CD14-positive monocyte (primary cell): ENCODE data around the gene CISH. TPM values are rescaled to one million over a fixed set of nuclear protein-coding genes. Genes with fewer than 3 reads are reported as not detected.

Experiments used
- DNase-seq, 3 donors: peaks; one replicate each; pipeline ENCODE4 v3.0.0-alpha.2; 2011 to 2022
- H2AFZ ChIP-seq: 2 replicates; pipeline ENCODE4 v1.6.0; 2012; ENCODE audit warnings: mild to moderate bottlenecking, low read depth, low read length, inconsistent platforms; ENCODE audit not compliant: insufficient read depth, poor library complexity, severe bottlenecking
- H3K27ac ChIP-seq, 2 donors: 1 replicate in 1 of 2; 2 replicates in 1 of 2; pipeline ENCODE4 v1.5.1; 2012 to 2013; ENCODE audit warnings: low read length in 2 of 2, control low read depth in 1 of 2, inconsistent platforms in 1 of 2, low read depth in 1 of 2, mild to moderate bottlenecking in 1 of 2
- H3K27me3 ChIP-seq, 2 donors: one replicate each; pipeline versions ENCODE4 v1.6.0 to v1.6.1; 2011 to 2013; ENCODE audit warnings: low read length in 2 of 2; ENCODE audit not compliant: control insufficient read depth in 2 of 2, insufficient read depth in 2 of 2
- H3K36me3 ChIP-seq, 2 donors: replicated peaks in 1 of 2; 1 replicate in 1 of 2; 2 replicates in 1 of 2; pipeline versions ENCODE4 v1.5.1 to v1.6.1; 2012 to 2013; ENCODE audit warnings: low read length in 2 of 2, control low read depth in 1 of 2, inconsistent platforms in 1 of 2, mild to moderate bottlenecking in 1 of 2; ENCODE audit not compliant: insufficient read depth in 2 of 2, control insufficient read depth in 1 of 2
- H3K4me1 ChIP-seq, 2 donors: 1 replicate in 1 of 2; 2 replicates in 1 of 2; pipeline versions ENCODE4 v1.5.1 to v1.6.1; 2012 to 2013; ENCODE audit warnings: low read length in 2 of 2, control low read depth in 1 of 2, inconsistent platforms in 1 of 2, mild to moderate bottlenecking in 1 of 2, moderate library complexity in 1 of 2; ENCODE audit not compliant: insufficient read depth in 2 of 2, control insufficient read depth in 1 of 2
- H3K4me2 ChIP-seq: replicated peaks from 2 replicates; pipeline ENCODE3; 2012; ENCODE audit warnings: low read length, moderate library complexity, mild to moderate bottlenecking; ENCODE audit not compliant: poor library complexity, severe bottlenecking; ENCODE audit errors: extremely low read depth
- H3K4me3 ChIP-seq, 3 experiments: fragments of 200-600 bp in 1 of 3; sonication (generic) in 1 of 3; replicated peaks in 1 of 3; 1 replicate in 2 of 3; 2 replicates in 1 of 3; pipeline ENCODE4 v1.5.1; 2011 to 2013; ENCODE audit warnings: low read length in 3 of 3, mild to moderate bottlenecking in 3 of 3, control low read depth in 2 of 3, low read depth in 2 of 3, inconsistent platforms in 1 of 3, moderate library complexity in 1 of 3
- H3K79me2 ChIP-seq: 2 replicates; pipeline ENCODE4 v1.6.0; 2012; ENCODE audit warnings: mild to moderate bottlenecking, control low read depth, inconsistent platforms, low read length, moderate library complexity; ENCODE audit not compliant: insufficient read depth
- H3K9ac ChIP-seq: 2 replicates; pipeline ENCODE4 v1.6.0; 2017; ENCODE audit warnings: low read length, mild to moderate bottlenecking; ENCODE audit not compliant: insufficient read depth, poor library complexity, severe bottlenecking
- H3K9me3 ChIP-seq, 2 donors: replicated peaks in 1 of 2; 1 replicate in 1 of 2; 2 replicates in 1 of 2; pipeline versions ENCODE4 v1.5.1 to v1.6.1; 2012 to 2013; ENCODE audit warnings: low read length in 2 of 2, control low read depth in 1 of 2; ENCODE audit not compliant: control insufficient read depth in 1 of 2, insufficient read depth in 1 of 2
- H4K20me1 ChIP-seq: 2 replicates; pipeline ENCODE4 v1.6.0; 2012; ENCODE audit warnings: mild to moderate bottlenecking, low read length, control low read depth, moderate library complexity; ENCODE audit not compliant: insufficient read depth
- H3K27ac Mint-ChIP-seq, 7 donors: one replicate each; pipeline ENCODE4 v1.8.0; 2020; ENCODE audit warnings: mild to moderate bottlenecking in 7 of 7, mixed read lengths in 7 of 7, moderate library complexity in 6 of 7, inconsistent platforms in 2 of 7
- H3K27me3 Mint-ChIP-seq, 3 donors: one replicate each; pipeline ENCODE4 v1.8.0; 2021 to 2022; ENCODE audit warnings: low read depth in 3 of 3, mild to moderate bottlenecking in 3 of 3, mixed read lengths in 3 of 3, moderate library complexity in 3 of 3, inconsistent platforms in 1 of 3
- H3K36me3 Mint-ChIP-seq, 2 donors: one replicate each; pipeline ENCODE4 v1.8.0; 2020; ENCODE audit warnings: mixed read lengths in 2 of 2, inconsistent platforms in 1 of 2, mild to moderate bottlenecking in 1 of 2
- H3K4me1 Mint-ChIP-seq: one replicate; pipeline ENCODE4 v1.8.0; 2020; ENCODE audit warnings: mild to moderate bottlenecking, mixed read lengths
- H3K4me3 Mint-ChIP-seq, 2 donors: one replicate each; pipeline ENCODE4 v1.8.0; 2020; ENCODE audit warnings: mild to moderate bottlenecking in 2 of 2, mixed read lengths in 2 of 2, moderate library complexity in 1 of 2
- H3K9me3 Mint-ChIP-seq, 7 donors: one replicate each; pipeline ENCODE4 v1.8.0; 2020 to 2022; ENCODE audit warnings: mixed read lengths in 7 of 7, mild to moderate bottlenecking in 6 of 7, moderate library complexity in 6 of 7, inconsistent platforms in 2 of 7
- CTCF ChIP-seq: fragments of 200-600 bp; IDR thresholded peaks from one replicate; pipeline ENCODE4 v1.8.0; 2022; ENCODE audit warnings: antibody characterized with exemption, mild to moderate bottlenecking
- WGBS: methylation state at CpG from one replicate; pipeline ENCODE4 v1.1.5; 2013; ENCODE audit warnings: missing lambda C conversion rate; ENCODE audit not compliant: insufficient coverage; 5-methylcytosine and 5-hydroxymethylcytosine counted together
- intact Hi-C, 2 donors: fragments of 100-400 bp; cut with micrococcal nuclease; formaldehyde crosslinking; loops; one replicate each; pipeline versions ENCODE4 v1.15.0 to v1.15.1; 2023
- polyA plus RNA-seq, 3 donors: library from polyadenylated mRNA; depleted of rRNA in 1 of 3; unstranded in 2 of 3; stranded (reverse) in 1 of 3; fragments of 300-500 nt in 2 of 3; fragments of >200 nt in 1 of 3; fragmentation: Illumina TruSeq in 2 of 3; gene quantifications; 1 replicate in 2 of 3; 2 replicates in 1 of 3; pipeline ENCODE4 v1.2.3, GENCODE V29; 2012 to 2021

Gene CISH
- polyA plus RNA-seq, 3 donors = 2.9 to 20.1 (median 6.2) TPM

DNA sequence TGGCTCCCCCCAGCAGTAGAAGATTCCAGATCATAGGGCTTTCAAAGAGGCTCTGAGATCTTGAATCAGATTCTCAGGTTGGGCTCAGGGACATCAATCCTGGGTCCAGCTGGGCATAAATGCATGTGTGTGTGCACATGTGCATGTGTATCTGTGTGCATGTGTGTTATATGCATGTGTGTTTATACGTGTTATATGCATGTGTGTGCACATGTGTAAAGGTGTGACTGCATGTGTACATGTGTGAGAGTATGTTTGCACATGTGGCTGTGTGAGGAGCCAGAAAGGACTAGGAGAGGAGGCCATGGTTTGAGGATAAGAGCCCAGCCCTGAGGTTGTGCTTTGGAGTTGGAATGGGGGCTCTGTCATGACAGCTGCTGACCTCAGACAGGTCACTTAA lies 3.6 kb upstream of the CISH start:
- peaks cover 72 to 83% of the 10 kb centered on the region in 2 donors for H3K4me1 ChIP-seq
- H3K4me1 Mint-ChIP-seq = peaks cover 66% of the 10 kb centered on the region
- peaks cover 0 to 1% (median 0%) of the 10 kb centered on the region in 3 donors for H3K27me3 Mint-ChIP-seq
- peaks cover 52% of the 10 kb centered on the region for H3K79me2 ChIP-seq
- no peak overlapping the region for H3K4me3 Mint-ChIP-seq
- H3K36me3 Mint-ChIP-seq = peaks cover 9 to 15% of the 10 kb centered on the region in 2 donors
- H3K27ac Mint-ChIP-seq = no peak overlapping the region
- H3K9me3 ChIP-seq = no peaks in the 10 kb centered on the region
- intact Hi-C loops = loop anchor here in 1 of 2 donors (5.0 kb wide), 1 partner anchor 258 kb away; the partner anchor contains the start of gene TMEM115
- H3K4me3 ChIP-seq = no peak overlapping the region
- H3K27me3 ChIP-seq = no peaks in the 10 kb centered on the region
- H3K36me3 ChIP-seq = peaks cover 0 to 5% of the 10 kb centered on the region in 2 donors
- DNase-seq = no peak
- 88% methylated on average over 1 of the region's 1 CpG for WGBS
- H4K20me1 ChIP-seq = peaks cover 9% of the 10 kb centered on the region
- H3K9me3 Mint-ChIP-seq = no peaks in the 10 kb centered on the region
- TF ChIP-seq CTCF = no peak
- no peak overlapping the region for H3K9ac ChIP-seq
- H3K27ac ChIP-seq = no peak overlapping the region
- H3K4me2 ChIP-seq = no peak overlapping the region
- no peak overlapping the region for H2AFZ ChIP-seq

DNA sequence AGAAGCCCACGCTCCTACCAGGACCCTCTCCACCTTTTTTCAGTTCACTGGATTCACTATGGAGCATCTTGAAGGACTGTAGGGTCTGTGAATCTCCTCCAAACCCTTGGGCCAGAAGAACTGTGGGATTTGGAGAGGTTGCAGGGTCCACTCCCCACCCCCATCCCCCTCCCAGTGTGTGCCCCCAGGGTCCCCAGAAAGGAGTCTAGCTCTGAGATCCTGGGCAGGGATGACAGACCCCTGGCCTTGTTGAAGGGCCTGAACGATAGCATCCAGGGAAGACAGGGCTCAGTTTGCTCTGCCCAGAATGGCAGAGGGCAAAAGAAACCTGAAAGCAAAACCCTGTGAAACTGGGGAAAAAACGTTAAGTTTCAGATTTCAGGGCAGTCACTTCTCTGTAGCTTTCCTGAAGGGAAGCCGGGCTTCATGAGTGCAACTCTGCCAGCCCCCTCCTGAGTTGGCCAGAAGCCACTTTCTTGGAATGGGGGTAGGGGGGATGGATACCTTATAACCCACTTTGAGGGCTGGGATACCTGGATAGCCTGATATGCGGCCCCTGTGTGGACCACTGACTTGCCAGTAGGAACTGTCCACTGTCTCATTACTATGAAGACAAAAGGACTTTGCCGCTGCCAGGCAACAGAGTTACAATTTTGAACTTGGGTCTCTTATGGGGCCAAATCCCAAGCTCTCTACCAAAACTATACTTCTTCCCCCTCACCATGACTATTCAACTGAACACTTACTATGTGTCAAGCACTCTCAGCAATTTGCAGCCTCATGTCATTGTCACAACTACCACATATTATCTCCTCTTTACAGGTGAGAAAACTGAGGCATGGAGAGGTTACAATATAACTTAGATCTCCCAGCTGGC lies 1.6 kb upstream of the CISH start:
- Mint-ChIP-seq H3K27me3 (peaks cover 0 to 1% (median 0%) of the 10 kb centered on the region in 3 donors), H3K4me1 (peaks cover 68% of the 10 kb centered on the region), H3K36me3 (peaks cover 5 to 9% of the 10 kb centered on the region in 2 donors), H3K27ac (peak overlapping the region in 2 of 7 donors; percentile 21 to 82), H3K9me3 (no peaks in the 10 kb centered on the region), H3K4me3 (peak overlapping the region in 1 of 2 donors; percentile 93)
- H3K79me2 ChIP-seq = peaks cover 52% of the 10 kb centered on the region
- TF ChIP-seq CTCF = no peak
- H3K4me1 ChIP-seq = peaks cover 72 to 83% of the 10 kb centered on the region in 2 donors
- H3K27me3 ChIP-seq = no peaks in the 10 kb centered on the region
- WGBS = 43% methylated on average over 4 of the region's 6 CpGs
- no peak overlapping the region for H3K9ac ChIP-seq
- H4K20me1 ChIP-seq = peaks cover 29% of the 10 kb centered on the region
- no peak overlapping the region for H2AFZ ChIP-seq
- peak overlapping the region; percentile 96 for H3K4me2 ChIP-seq
- H3K27ac ChIP-seq = peak overlapping the region in 1 of 2 donors; percentile 83
- intact Hi-C loops = loop anchor here (1.0 to 5.0 kb wide), 3 partner anchors 41 to 774 kb away; partner anchors contain the start of genes CYB561D2 (in 1 of the 2), MANF (in 1 of the 2) and NPRL2 (in 1 of the 2)
- no peak for DNase-seq
- H3K4me3 ChIP-seq = no peak overlapping the region
- H3K9me3 ChIP-seq = no peaks in the 10 kb centered on the region
- H3K36me3 ChIP-seq = peaks cover under 1 to 4% of the 10 kb centered on the region in 2 donors
